SKM-1 treated with dmso at 0.1 percent for 144 hours (cell line): Measurements from ENCODE around the gene TATDN2.
"Not testable (repeated sequence)": the region's sequence is repeated elsewhere in the genome, so short reads cannot be mapped to it uniquely, and the experiment has no call there.

Experiments
- DNase-seq: peaks from one replicate; lab custom pipeline; 2025; ENCODE audit not compliant: unreplicated experiment; lab: John Stamatoyannopoulos, UW

The TATDN2 gene

GRCh38 chr3:10289787-10290355, 41.6 kb downstream of the TATDN2 start:
- DNase-seq, result no peak

- DNase-seq, result no peak
These were observed 42.4 kb downstream of the TATDN2 start for GRCh38 chr3:10290481-10291176.

GRCh38 chr3:10291641-10292040, 43.4 kb downstream of the TATDN2 start:
- DNase-seq, result no peak

- DNase-seq, result peak; percentile 97
These were observed 44.5 kb downstream of the TATDN2 start, which contains the start of gene GHRL for GRCh38 chr3:10292505-10293419. TSS of gene GHRL (minus strand) at chr3:10292947. CDS start at chr3:10290180, 2,767 bp downstream.

GRCh38 chr3:10294030-10294586, 45.8 kb downstream of the TATDN2 start:
- peak; percentile 64 for DNase-seq

- DNase-seq, result not testable (repeated sequence)
These were observed 49.8 kb downstream of the TATDN2 start for GRCh38 chr3:10298064-10298463.

- DNase-seq, result no peak
These were observed 50.9 kb downstream of the TATDN2 start for GRCh38 chr3:10299175-10299574.

GRCh38 chr3:10299679-10300078, 51.4 kb downstream of the TATDN2 start:
- DNase-seq, result no peak

- DNase-seq, result no peak
These were observed 51.8 kb downstream of the TATDN2 start for GRCh38 chr3:10300087-10300486.

GRCh38 chr3:10303105-10303504, 54.8 kb downstream of the TATDN2 start:
- DNase-seq, result no peak

- no peak for DNase-seq
These were observed 55.5 kb downstream of the TATDN2 start for GRCh38 chr3:10303785-10304184.

- DNase-seq, result no peak
These were observed 56.6 kb downstream of the TATDN2 start for GRCh38 chr3:10304905-10305304.

- DNase-seq, result no peak
These were observed 57.2 kb downstream of the TATDN2 start for GRCh38 chr3:10305331-10305902.

GRCh38 chr3:10306156-10306555, 57.9 kb downstream of the TATDN2 start:
- no peak for DNase-seq

GRCh38 chr3:10308678-10309077, 60.4 kb downstream of the TATDN2 start:
- no peak for DNase-seq

GRCh38 chr3:10309736-10310135, 61.5 kb downstream of the TATDN2 start:
- no peak for DNase-seq

- DNase-seq, result no peak
These were observed 62.3 kb downstream of the TATDN2 start for GRCh38 chr3:10310578-10310977.

GRCh38 chr3:10311710-10312109, 63.5 kb downstream of the TATDN2 start:
- DNase-seq, result no peak

GRCh38 chr3:10312391-10312790, 64.1 kb downstream of the TATDN2 start:
- DNase-seq, result no peak

- DNase-seq, result no peak
These were observed 64.6 kb downstream of the TATDN2 start for GRCh38 chr3:10312861-10313260.

- DNase-seq, result no peak
These were observed 66.8 kb downstream of the TATDN2 start for GRCh38 chr3:10315101-10315500.
